ENCODE data around the gene PRSS38. TPM values are rescaled to one million over a fixed set of nuclear protein-coding genes. Genes with fewer than 3 reads are reported as not detected.

The PRSS38 gene
- total RNA-seq, 1 experiment from 2014 or later, result not detected

- ChIA-PET POLR2A (no interaction called here), RAD21 (ENCODE audit: low non-redundant PET in 1 of 2, low total read pairs in 2 of 2, uncharacterized antibody in 2 of 2, unreplicated experiment in 2 of 2) (no interaction called here), CTCF (no interaction called here)
- Histone ChIP-seq H4K20me1 (ENCODE audit: insufficient read depth) (no peaks in the 10 kb centered on the region), H2AFZ (ENCODE audit: low read depth, low read length, poor library complexity, severe bottlenecking) (no peak overlapping the region), H3K27ac (ENCODE audit: low read depth, low read length) (no peak overlapping the region), H3K36me3 (ENCODE audit: control insufficient read depth in 1 of 2, insufficient read depth in 2 of 2, low read length in 2 of 2) (no peaks in the 10 kb centered on the region), H3K79me2 (ENCODE audit: insufficient read depth, low read length) (no peaks in the 10 kb centered on the region), H3K4me1 (ENCODE audit: control insufficient read depth in 1 of 2, insufficient read depth in 2 of 2, low read length in 2 of 2) (no peaks in the 10 kb centered on the region), H3K4me3 (replicated peaks in 1 of 2; ENCODE audit: low read depth in 1 of 2, low read length in 2 of 2) (no peak overlapping the region), H3K4me2 (ENCODE audit: low read length) (no peak overlapping the region), H3K9me2 (ENCODE audit: insufficient read depth) (no peaks in the 10 kb centered on the region), H3K9me3 (ENCODE audit: control insufficient read depth in 1 of 2, insufficient read depth in 1 of 2, low read depth in 1 of 2, low read length in 2 of 2) (peaks cover 0 to 4% of the 10 kb centered on the region in 2 experiments; a peak in 1 of 4 replicates), H3K27me3 (ENCODE audit: insufficient read depth, low read length) (no peaks in the 10 kb centered on the region), H3K9ac (ENCODE audit: low read length) (no peak overlapping the region)
- intact Hi-C loops (cut with micrococcal nuclease), result no loop called here
- no TSS peak for BruUV-seq (replicated peaks)
- TF ChIP-seq TCF7L2 (IDR thresholded peaks at IDR 0.05; ENCODE audit: borderline replicate concordance, extremely low read depth, insufficient read depth, insufficient read length) (no peak), JUND (IDR thresholded peaks at IDR 0.05) (no peak)
- ATAC-seq (no peak), DNase-seq (ENCODE audit: low read depth, low spot score) (no peak)
Observed at GRCh38 chr1:227823537-227823936, 8.1 kb downstream of the PRSS38 start.

- intact Hi-C loops (cut with micrococcal nuclease), result no loop called here
- ATAC-seq (no peak), DNase-seq (ENCODE audit: low read depth, low spot score) (no peak)
- Histone ChIP-seq H3K4me1 (ENCODE audit: control insufficient read depth in 1 of 2, insufficient read depth in 2 of 2, low read length in 2 of 2) (no peaks in the 10 kb centered on the region), H4K20me1 (ENCODE audit: insufficient read depth) (no peaks in the 10 kb centered on the region), H3K36me3 (ENCODE audit: control insufficient read depth in 1 of 2, insufficient read depth in 2 of 2, low read length in 2 of 2) (no peaks in the 10 kb centered on the region), H3K79me2 (ENCODE audit: insufficient read depth, low read length) (no peaks in the 10 kb centered on the region), H3K9me3 (ENCODE audit: control insufficient read depth in 1 of 2, insufficient read depth in 1 of 2, low read depth in 1 of 2, low read length in 2 of 2) (peaks cover 0 to 4% of the 10 kb centered on the region in 2 experiments; a peak in 1 of 4 replicates), H3K9ac (ENCODE audit: low read length) (no peak overlapping the region), H2AFZ (ENCODE audit: low read depth, low read length, poor library complexity, severe bottlenecking) (no peak overlapping the region), H3K27ac (ENCODE audit: low read depth, low read length) (no peak overlapping the region), H3K9me2 (ENCODE audit: insufficient read depth) (no peaks in the 10 kb centered on the region), H3K4me3 (replicated peaks in 1 of 2; ENCODE audit: low read depth in 1 of 2, low read length in 2 of 2) (no peak overlapping the region), H3K4me2 (ENCODE audit: low read length) (no peak overlapping the region), H3K27me3 (ENCODE audit: insufficient read depth, low read length) (no peaks in the 10 kb centered on the region)
- TF ChIP-seq EGR1 (IDR thresholded peaks at IDR 0.05; ENCODE audit: low read depth) (no peak), SRF (IDR thresholded peaks at IDR 0.05; ENCODE audit: low read depth) (no peak), JUND (IDR thresholded peaks at IDR 0.05) (no peak), ATF3 (IDR thresholded peaks at IDR 0.05) (no peak), ZBTB33 (IDR thresholded peaks at IDR 0.05; ENCODE audit: extremely low read depth, insufficient replicate concordance, low read length) (no peak), EZH2phosphoT487 (IDR thresholded peaks at IDR 0.05; ENCODE audit: borderline replicate concordance) (no peak), CEBPB (IDR thresholded peaks at IDR 0.05; ENCODE audit: low read depth) (no peak), RAD21 (IDR thresholded peaks at IDR 0.05; ENCODE audit: low read depth) (no peak), EZH2 (IDR thresholded peaks at IDR 0.05) (no peak), POLR2A (IDR thresholded peaks at IDR 0.05; ENCODE audit: borderline replicate concordance, extremely low read depth, insufficient read depth, insufficient read length) (no peak), ZNF274 (IDR thresholded peaks at IDR 0.05; ENCODE audit: low read depth, low read length) (no peak), SIN3A (IDR thresholded peaks at IDR 0.05; ENCODE audit: low read depth) (no peak), TCF7L2 (IDR thresholded peaks at IDR 0.05; ENCODE audit: borderline replicate concordance, extremely low read depth, insufficient read depth, insufficient read length) (no peak), SP1 (IDR thresholded peaks at IDR 0.05; ENCODE audit: low read depth) (no peak), ZFX (IDR thresholded peaks at IDR 0.05) (no peak), CBX3 (IDR thresholded peaks at IDR 0.05; ENCODE audit: low read depth) (no peak), FOSL1 (IDR thresholded peaks at IDR 0.05; ENCODE audit: low read depth) (no peak)
- ChIA-PET RAD21 (ENCODE audit: low non-redundant PET in 1 of 2, low total read pairs in 2 of 2, uncharacterized antibody in 2 of 2, unreplicated experiment in 2 of 2) (no interaction called here), CTCF (no interaction called here), POLR2A (no interaction called here)
- BruUV-seq (replicated peaks), result no TSS peak
Observed at GRCh38 chr1:227824204-227824603, 8.7 kb downstream of the PRSS38 start.
